Ascending aorta (tissue), 2 donors: ENCODE measurements around the gene PSME3. TPM values are rescaled to one million over a fixed set of nuclear protein-coding genes. Genes with fewer than 3 reads are reported as not detected.

Source experiments
- DNase-seq, 2 donors: peaks; one replicate each; pipeline ENCODE4 v3.0.0-alpha.2; 2019; ENCODE audit warnings: low spot score in 2 of 2
- H3K27ac ChIP-seq, 2 donors: fragments of 200-600 bp; sonication (generic); one replicate each; pipeline ENCODE4 v1.5.1; 2016 to 2017; ENCODE audit warnings: mild to moderate bottlenecking in 1 of 2
- H3K27me3 ChIP-seq: fragments of 200-600 bp; sonication (generic); one replicate; pipeline ENCODE4 v1.5.1; 2017
- H3K36me3 ChIP-seq, 2 donors: fragments of 200-600 bp; sonication (generic); one replicate each; pipeline ENCODE4 v1.5.1; 2016
- H3K4me1 ChIP-seq, 2 donors: fragments of 200-600 bp; sonication (generic); one replicate each; pipeline ENCODE4 v1.5.1; 2016 to 2017; ENCODE audit warnings: mild to moderate bottlenecking in 1 of 2
- H3K4me3 ChIP-seq, 2 donors: fragments of 200-600 bp; sonication (generic); one replicate each; pipeline ENCODE4 v1.5.1; 2016 to 2017; ENCODE audit warnings: mild to moderate bottlenecking in 1 of 2
- H3K9me3 ChIP-seq, 2 donors: fragments of 200-600 bp; sonication (generic); one replicate each; pipeline ENCODE4 v1.5.1; 2016
- intact Hi-C: fragments of 100-400 bp; cut with DNase I; formaldehyde crosslinking; loops from one replicate; pipeline ENCODE4 v1.15.1; 2023
- total RNA-seq: library from RNA; depleted of rRNA; stranded (reverse); fragments of >200 nt; gene quantifications from one replicate; pipeline ENCODE4 v1.1.0, GENCODE V29; 2016
- TF ChIP-seq, protein P1 (sequence below), 3 experiments: fragments of 200-600 bp in 2 of 3; fragments of 450-650 bp in 1 of 3; sonication (generic) in 2 of 3; IDR thresholded peaks; one replicate each; pipeline ENCODE4 v1.5.1; 2016 to 2019; ENCODE audit warnings: antibody characterized with exemption in 3 of 3, mild to moderate bottlenecking in 1 of 3, moderate library complexity in 1 of 3

PSME3 gene
- 29.7 TPM for total RNA-seq

GRCh38 chr17:42832934-42833766 lies at the start of gene PSME3:
Gene PSME3 (plus strand): TSS chr17:42833397. CDS start chr17:42833632, 235 bp downstream.
- H3K36me3 ChIP-seq, result peaks cover 26 to 29% of the 10 kb centered on the region in 2 donors
- H3K4me3 ChIP-seq, result peak within 1 kb of the TSS; percentile 76 to 88
- H3K27ac ChIP-seq, result peak within 1 kb of the TSS; percentile 88 to 89
- intact Hi-C loops, result no loop called here
- peaks cover 6 to 12% of the 10 kb centered on the region in 2 donors for H3K4me1 ChIP-seq
- peak; percentile 49 to 96 for DNase-seq
- H3K27me3 ChIP-seq, result no peaks in the 10 kb centered on the region
- no peaks in the 10 kb centered on the region for H3K9me3 ChIP-seq
- TF ChIP-seq, protein P1, sequence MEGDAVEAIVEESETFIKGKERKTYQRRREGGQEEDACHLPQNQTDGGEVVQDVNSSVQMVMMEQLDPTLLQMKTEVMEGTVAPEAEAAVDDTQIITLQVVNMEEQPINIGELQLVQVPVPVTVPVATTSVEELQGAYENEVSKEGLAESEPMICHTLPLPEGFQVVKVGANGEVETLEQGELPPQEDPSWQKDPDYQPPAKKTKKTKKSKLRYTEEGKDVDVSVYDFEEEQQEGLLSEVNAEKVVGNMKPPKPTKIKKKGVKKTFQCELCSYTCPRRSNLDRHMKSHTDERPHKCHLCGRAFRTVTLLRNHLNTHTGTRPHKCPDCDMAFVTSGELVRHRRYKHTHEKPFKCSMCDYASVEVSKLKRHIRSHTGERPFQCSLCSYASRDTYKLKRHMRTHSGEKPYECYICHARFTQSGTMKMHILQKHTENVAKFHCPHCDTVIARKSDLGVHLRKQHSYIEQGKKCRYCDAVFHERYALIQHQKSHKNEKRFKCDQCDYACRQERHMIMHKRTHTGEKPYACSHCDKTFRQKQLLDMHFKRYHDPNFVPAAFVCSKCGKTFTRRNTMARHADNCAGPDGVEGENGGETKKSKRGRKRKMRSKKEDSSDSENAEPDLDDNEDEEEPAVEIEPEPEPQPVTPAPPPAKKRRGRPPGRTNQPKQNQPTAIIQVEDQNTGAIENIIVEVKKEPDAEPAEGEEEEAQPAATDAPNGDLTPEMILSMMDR (IDR thresholded peaks at IDR 0.05), result no peak

- Histone ChIP-seq H3K27ac (no peak overlapping the region), H3K4me3 (no peak overlapping the region), H3K4me1 (peaks cover 6% of the 10 kb centered on the region in 2 donors), H3K36me3 (peaks cover 5 to 9% of the 10 kb centered on the region in 2 donors), H3K27me3 (peaks cover 12% of the 10 kb centered on the region), H3K9me3 (no peaks in the 10 kb centered on the region)
- no peak for DNase-seq
- intact Hi-C loops, result no loop called here
- TF ChIP-seq, protein P1 (IDR thresholded peaks at IDR 0.05), result no peak
Observed at GRCh38 chr17:42783791-42784138, 49.4 kb upstream of the PSME3 start.

DNA sequence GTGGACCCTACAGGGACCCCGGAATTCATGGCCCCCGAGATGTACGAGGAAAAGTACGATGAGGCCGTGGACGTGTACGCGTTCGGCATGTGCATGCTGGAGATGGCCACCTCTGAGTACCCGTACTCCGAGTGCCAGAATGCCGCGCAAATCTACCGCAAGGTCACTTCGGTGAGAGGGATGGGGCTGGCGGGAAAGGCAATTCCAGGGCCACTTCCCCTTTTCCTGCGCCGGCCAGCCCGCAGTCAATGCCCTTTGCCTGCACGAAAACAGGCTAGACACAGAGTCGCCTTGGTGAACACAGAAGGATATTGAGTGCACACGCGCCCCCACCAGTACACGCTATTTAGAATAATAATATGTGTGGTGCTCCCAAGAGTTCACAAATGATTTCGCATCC lies 48.8 kb upstream of the PSME3 start:
- Histone ChIP-seq H3K4me3 (no peak overlapping the region), H3K27ac (no peak overlapping the region), H3K36me3 (peaks cover 0 to 3% of the 10 kb centered on the region in 2 donors), H3K4me1 (peaks cover 6% of the 10 kb centered on the region in 2 donors), H3K27me3 (peaks cover 12% of the 10 kb centered on the region), H3K9me3 (no peaks in the 10 kb centered on the region)
- intact Hi-C loops, result no loop called here
- DNase-seq, result no peak
- TF ChIP-seq, protein P1 (IDR thresholded peaks at IDR 0.05), result no peak

GRCh38 chr17:42784811-42785592 lies 48.2 kb upstream of the PSME3 start:
- Histone ChIP-seq H3K27me3 (peaks cover 12% of the 10 kb centered on the region), H3K9me3 (no peaks in the 10 kb centered on the region), H3K36me3 (no peaks in the 10 kb centered on the region), H3K4me1 (peaks cover 6% of the 10 kb centered on the region in 2 donors), H3K4me3 (no peak overlapping the region), H3K27ac (no peak overlapping the region)
- TF ChIP-seq, protein P1 (IDR thresholded peaks at IDR 0.05), result no peak
- intact Hi-C loops, result no loop called here
- DNase-seq, result no peak

DNA sequence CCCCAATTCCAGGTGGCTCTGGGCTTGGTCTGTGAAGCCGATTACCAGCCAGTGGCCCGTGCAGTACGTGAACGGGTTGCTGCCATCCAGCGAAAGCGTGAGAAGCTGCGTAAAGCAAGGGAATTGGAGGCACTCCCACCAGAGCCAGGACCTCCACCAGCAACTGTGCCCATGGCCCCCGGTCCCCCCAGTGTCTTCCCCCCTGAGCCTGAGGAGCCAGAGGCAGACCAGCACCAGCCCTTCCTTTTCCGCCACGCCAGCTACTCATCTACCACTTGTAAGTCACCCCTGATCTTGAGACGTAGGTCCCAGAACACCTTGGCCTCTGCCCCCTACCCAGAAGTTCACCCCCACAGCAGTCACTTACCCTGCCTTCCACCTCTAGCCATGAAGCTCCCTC lies 45.9 kb upstream of the PSME3 start:
- TF ChIP-seq, protein P1 (IDR thresholded peaks at IDR 0.05), result no peak
- no peaks in the 10 kb centered on the region for H3K9me3 ChIP-seq
- H3K27ac ChIP-seq, result no peak overlapping the region
- intact Hi-C loops, result no loop called here
- no peaks in the 10 kb centered on the region for H3K4me1 ChIP-seq
- no peak overlapping the region for H3K4me3 ChIP-seq
- H3K27me3 ChIP-seq, result peaks cover 12% of the 10 kb centered on the region
- DNase-seq, result no peak
- no peaks in the 10 kb centered on the region for H3K36me3 ChIP-seq
